BJ (cell line): Measurements from ENCODE around the gene CPT2. TPM values are rescaled to one million over a fixed set of nuclear protein-coding genes. Genes with fewer than 3 reads are reported as not detected.

Source experiments
- CTCF ChIA-PET: fragments of 350-600 bp; formaldehyde crosslinking; extraction: SDS; loops from one replicate; lab custom pipeline; 2021; ENCODE audit warnings: antibody characterized with exemption, inconsistent platforms; lab: Yijun Ruan, JAX
- POLR2A ChIA-PET: fragments of 300-600 bp; sonication (Branson Sonifier 250); formaldehyde crosslinking; extraction: SDS; loops from one replicate; lab custom pipeline; 2021; ENCODE audit warnings: antibody characterized with exemption; lab: Charles Lee
- DNase-seq: peaks from one replicate; pipeline ENCODE4 v3.0.0-alpha.2; 2011; ENCODE audit warnings: low read depth
- H3K27me3 ChIP-seq: 2 replicates; pipeline ENCODE4 v1.6.0; 2011; ENCODE audit warnings: low read length; ENCODE audit not compliant: control insufficient read depth, insufficient read depth
- H3K36me3 ChIP-seq: 2 replicates; pipeline ENCODE4 v1.5.1; 2011; ENCODE audit warnings: low read length; ENCODE audit not compliant: control insufficient read depth, insufficient read depth
- H3K4me3 ChIP-seq: 2 replicates; pipeline ENCODE4 v1.5.1; 2011; ENCODE audit warnings: low read depth, mild to moderate bottlenecking, control low read depth, low read length
- CTCF ChIP-seq: IDR thresholded peaks from 2 replicates; pipeline ENCODE4 v1.5.1; 2011; ENCODE audit warnings: low read depth, mild to moderate bottlenecking, control low read depth, inconsistent platforms, low read length, moderate library complexity; ENCODE audit not compliant: insufficient read depth
- polyA plus RNA-seq: library from polyadenylated mRNA; depleted of rRNA; stranded (reverse); fragments of >200 nt; gene quantifications from 2 replicates; pipeline ENCODE4 v1.2.3, GENCODE V29; 2011

The CPT2 gene
- polyA plus RNA-seq, 1 experiment, result 20.6 TPM

- H3K36me3 ChIP-seq, result no peaks in the 10 kb centered on the region
- ChIA-PET POLR2A (no interaction called here), CTCF (interaction anchor here (1.0 to 1.5 kb wide), 4 partner anchors 9 to 290 kb away, joined by 3 to 8 read pairs (median 6); no protein-coding TSS in a partner anchor)
- H3K4me3 ChIP-seq, result no peak overlapping the region
- no peak for TF ChIP-seq CTCF
- H3K27me3 ChIP-seq, result no peaks in the 10 kb centered on the region
- DNase-seq, result no peak
Measured at GRCh38 chr1:53195246-53196016, 1.2 kb upstream of the CPT2 start.

- H3K27me3 ChIP-seq, result no peaks in the 10 kb centered on the region
- CTCF ChIA-PET, result interaction anchor here (1.0 to 1.4 kb wide), 4 partner anchors 10 to 291 kb away, joined by 3 to 8 read pairs (median 4); no protein-coding TSS in a partner anchor
Measured at GRCh38 chr1:53196017-53196484, 573 bp upstream of the CPT2 start.

GRCh38 chr1:53197291-53198200 is 922 bp downstream of the CPT2 start:
- no peak for TF ChIP-seq CTCF
- no peak for DNase-seq
- POLR2A ChIA-PET, result no interaction called here

More at GRCh38 chr1:53196017-53196484, 573 bp upstream of the CPT2 start:
- no peak for DNase-seq
- peak overlapping the region; percentile 78 for H3K4me3 ChIP-seq
- POLR2A ChIA-PET, result interaction anchor here (0.5 kb wide), 1 partner anchor 287 kb away, joined by 6 read pairs; no protein-coding TSS in a partner anchor
- no peak for TF ChIP-seq CTCF
- H3K36me3 ChIP-seq, result no peaks in the 10 kb centered on the region

GRCh38 chr1:53198241-53198651 is 1.6 kb downstream of the CPT2 start:
- CTCF ChIA-PET, result no interaction called here
- POLR2A ChIA-PET, result no interaction called here

More at GRCh38 chr1:53197291-53198200, 922 bp downstream of the CPT2 start:
- CTCF ChIA-PET, result no interaction called here
- Histone ChIP-seq H3K27me3 (no peaks in the 10 kb centered on the region), H3K4me3 (peak overlapping the region; percentile 78), H3K36me3 (peaks cover 3% of the 10 kb centered on the region)

More at GRCh38 chr1:53198241-53198651, 1.6 kb downstream of the CPT2 start:
- H3K36me3 ChIP-seq, result peaks cover 5% of the 10 kb centered on the region
- H3K4me3 ChIP-seq, result peak overlapping the region; percentile 78; the same call in 1 of the 2 replicates
- DNase-seq, result no peak
- TF ChIP-seq CTCF, result no peak
- no peaks in the 10 kb centered on the region for H3K27me3 ChIP-seq
